ENCODE measurements around the gene COPB1.
"Not testable (repeated sequence)": the region's sequence is repeated elsewhere in the genome, so short reads cannot be mapped to it uniquely, and the experiment has no call there.

Gene COPB1, protein sequence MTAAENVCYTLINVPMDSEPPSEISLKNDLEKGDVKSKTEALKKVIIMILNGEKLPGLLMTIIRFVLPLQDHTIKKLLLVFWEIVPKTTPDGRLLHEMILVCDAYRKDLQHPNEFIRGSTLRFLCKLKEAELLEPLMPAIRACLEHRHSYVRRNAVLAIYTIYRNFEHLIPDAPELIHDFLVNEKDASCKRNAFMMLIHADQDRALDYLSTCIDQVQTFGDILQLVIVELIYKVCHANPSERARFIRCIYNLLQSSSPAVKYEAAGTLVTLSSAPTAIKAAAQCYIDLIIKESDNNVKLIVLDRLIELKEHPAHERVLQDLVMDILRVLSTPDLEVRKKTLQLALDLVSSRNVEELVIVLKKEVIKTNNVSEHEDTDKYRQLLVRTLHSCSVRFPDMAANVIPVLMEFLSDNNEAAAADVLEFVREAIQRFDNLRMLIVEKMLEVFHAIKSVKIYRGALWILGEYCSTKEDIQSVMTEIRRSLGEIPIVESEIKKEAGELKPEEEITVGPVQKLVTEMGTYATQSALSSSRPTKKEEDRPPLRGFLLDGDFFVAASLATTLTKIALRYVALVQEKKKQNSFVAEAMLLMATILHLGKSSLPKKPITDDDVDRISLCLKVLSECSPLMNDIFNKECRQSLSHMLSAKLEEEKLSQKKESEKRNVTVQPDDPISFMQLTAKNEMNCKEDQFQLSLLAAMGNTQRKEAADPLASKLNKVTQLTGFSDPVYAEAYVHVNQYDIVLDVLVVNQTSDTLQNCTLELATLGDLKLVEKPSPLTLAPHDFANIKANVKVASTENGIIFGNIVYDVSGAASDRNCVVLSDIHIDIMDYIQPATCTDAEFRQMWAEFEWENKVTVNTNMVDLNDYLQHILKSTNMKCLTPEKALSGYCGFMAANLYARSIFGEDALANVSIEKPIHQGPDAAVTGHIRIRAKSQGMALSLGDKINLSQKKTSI

DNA sequence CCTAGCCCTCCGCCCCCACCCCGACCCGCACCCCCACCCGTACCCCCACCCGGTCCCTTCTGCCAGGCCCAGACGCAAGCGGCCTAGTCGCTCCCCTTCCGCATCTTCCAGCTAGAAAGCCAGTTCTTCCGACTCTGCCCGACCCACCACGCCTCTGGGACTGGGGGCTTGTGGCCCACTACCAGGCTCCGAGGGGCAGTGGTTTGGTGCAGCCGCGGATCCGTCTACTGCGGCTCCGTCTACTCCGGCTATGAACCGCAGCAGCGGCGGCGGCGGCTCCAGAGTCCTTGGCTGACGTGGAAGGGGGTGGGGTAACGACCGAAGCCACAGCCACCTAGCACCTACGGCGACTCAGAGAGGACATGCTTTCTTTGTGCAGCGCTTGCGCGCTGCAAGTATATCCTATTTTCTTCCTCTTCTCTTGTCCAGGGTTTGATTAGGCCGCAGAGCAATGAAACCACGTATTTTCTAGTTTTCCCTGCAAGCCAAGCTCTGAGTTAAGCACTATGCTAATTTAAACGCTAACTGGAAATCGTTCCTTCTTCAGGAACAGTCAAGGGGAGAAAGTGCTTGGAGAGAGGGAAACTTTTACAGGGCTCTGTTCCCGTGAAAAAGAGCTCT lies at the start of gene COPB1:
COPB1 (minus strand) TSS at position 252 of the 621 bp plus-strand sequence. CDS start 883 bp downstream, outside the sequence.
- peak; percentile 76 for DNase-seq (ENCODE audit: low read depth in 2 of 2)

DNA sequence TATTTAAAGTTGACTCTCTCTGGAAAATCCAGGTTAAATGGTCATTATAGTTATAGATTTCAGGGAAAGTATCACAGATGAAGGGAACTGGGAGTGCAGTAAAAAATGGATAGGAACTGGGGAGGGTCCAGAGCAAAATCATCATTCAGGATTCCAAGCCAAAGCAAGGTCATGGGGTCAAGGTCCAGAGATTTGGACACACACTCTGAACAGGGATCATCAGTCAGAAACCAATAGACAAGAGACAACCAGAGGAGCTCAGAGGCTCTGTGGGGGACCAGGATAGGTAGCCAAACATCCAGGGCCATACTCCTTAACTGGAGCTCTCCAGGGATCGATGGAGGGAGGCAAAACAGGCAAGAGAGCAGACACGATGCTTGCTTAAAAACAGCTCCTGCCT lies 47.8 kb upstream of the COPB1 start:
- DNase-seq (ENCODE audit: low read depth in 2 of 2) = no peak

DNA sequence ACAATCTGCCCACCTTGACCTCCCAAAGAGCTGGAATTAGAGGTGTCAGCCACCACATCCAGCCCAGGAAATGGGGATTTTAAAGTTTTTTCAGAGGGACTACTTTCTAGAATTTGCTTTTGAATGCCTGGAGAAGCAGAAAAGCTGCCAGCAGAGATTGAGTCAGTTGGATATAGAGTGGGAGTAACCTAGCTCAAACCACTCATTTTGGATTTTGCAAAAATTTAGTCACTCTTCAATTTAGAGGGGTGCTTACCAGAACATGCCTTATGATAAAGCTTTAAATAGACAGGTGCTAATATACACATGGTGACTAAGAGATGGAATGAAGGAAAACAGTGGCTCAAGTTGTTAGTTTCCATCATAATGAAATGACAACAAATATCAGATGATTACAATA lies 47.1 kb upstream of the COPB1 start:
- DNase-seq (ENCODE audit: low read depth in 2 of 2) = no peak

DNA sequence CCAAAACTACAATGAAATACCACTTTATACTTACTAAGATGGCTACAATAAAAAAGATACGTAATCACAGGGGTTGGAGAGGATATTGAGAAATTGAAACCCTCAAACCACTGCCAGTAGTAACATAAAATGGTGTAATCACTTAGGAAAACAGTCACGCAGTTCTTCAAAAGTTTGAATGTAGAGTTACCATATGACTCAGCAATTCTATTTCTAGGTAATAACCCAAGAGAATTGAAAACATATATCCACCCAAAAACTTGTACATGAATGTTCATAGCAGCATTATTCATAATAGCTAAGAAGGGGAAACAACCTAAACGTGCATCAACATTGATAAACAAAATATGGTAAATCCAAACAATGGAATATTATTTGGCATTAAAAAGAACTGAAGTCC lies 45.0 kb upstream of the COPB1 start:
- DNase-seq (ENCODE audit: low read depth in 2 of 2) = no peak

DNA sequence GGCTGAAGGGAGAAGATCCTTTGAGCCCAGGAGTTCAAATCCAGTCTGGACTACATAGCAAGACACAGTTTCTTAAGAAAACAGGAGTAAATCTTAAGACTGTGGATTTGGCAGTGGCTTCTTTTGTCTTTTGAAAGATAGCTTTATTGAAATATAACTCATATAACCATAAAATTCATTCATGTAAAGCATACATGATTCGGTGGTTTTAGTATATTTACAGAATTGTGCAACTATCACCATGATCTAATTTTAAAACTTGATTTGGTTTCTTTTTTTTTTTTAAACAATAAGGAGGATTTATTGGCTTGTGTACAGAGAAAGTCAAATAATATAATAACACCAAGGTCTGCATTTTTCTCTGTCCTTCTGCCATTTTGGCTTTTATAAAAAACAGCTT lies 43.6 kb upstream of the COPB1 start:
- DNase-seq (ENCODE audit: low read depth in 2 of 2) = no peak

DNA sequence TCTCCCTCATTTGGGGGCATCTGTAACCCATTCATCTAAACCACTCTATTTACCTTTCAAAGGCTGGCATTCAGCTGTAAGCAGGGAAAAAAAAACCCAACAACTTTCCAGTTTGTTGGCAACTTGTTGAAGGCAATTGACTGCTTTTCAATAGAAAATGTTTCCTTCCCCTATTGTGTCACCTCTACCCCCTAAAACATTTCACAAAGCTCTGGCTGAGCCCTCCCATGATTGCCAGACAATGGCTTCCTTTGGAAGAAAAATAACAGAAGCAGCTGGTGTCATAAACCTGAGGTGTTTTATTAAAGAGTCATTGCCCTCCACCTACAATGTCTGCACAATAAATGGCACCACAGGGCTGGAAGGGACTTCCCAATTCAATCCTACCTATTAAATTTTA lies 42.7 kb upstream of the COPB1 start:
- no peak for DNase-seq (ENCODE audit: low read depth in 2 of 2)

DNA sequence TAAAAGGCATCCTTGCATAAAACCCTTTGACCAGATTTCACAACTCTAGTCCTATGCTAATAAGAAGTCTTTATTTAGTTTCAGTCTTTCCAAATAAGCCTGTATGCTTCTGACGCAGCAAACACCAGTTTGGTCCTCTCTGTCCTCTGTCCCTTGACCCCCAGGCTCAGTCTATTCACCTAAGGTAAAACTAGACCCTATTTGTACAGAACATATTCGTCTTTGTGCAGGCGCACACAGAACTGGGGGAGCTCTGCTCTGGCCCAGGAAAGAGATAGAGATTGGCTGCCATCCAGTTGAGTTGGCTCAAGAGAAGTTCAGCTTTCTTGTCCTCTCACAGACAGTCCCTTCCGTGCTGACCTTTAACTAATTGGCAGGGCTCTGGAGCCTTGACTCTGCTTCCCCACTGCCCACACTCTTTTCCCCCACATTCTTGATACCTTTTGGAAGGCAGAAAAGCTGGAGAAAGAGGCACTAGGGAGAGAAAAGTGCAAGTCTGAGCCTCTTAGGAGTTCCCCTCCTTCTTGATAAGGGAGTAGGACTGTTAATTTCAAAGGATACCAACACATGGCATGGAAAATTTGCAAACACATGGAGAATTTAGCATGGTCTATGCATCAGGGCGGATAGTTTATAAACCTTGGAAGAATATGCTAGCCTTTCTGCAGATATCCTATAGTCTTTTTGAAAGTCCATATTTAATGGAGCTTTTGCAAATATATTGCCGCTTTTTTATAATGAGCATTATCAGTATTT lies 41.8 kb upstream of the COPB1 start:
- DNase-seq (ENCODE audit: low read depth in 2 of 2) = no peak

DNA sequence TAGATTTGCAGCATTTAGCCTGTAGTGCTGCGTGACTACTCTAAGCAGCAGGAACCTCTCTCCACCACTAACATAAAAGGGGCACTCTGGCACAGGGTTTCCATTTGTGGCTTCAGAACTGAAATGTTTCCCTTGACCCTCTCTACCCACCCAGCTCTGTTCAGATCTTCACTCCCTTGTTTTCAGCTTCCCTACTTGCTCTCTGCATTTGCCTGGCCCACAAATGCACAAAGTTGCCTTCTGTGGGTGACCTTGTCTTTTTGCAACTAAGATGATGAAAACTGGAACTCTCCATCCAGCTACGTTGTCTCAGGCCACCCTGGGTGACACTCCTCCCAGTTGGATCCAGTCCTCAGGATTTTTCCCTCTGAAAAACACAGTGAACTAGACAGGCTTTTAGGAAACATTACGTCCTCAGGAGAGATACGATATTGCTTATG lies 40.4 kb upstream of the COPB1 start:
- DNase-seq (ENCODE audit: low read depth in 2 of 2) = no peak

DNA sequence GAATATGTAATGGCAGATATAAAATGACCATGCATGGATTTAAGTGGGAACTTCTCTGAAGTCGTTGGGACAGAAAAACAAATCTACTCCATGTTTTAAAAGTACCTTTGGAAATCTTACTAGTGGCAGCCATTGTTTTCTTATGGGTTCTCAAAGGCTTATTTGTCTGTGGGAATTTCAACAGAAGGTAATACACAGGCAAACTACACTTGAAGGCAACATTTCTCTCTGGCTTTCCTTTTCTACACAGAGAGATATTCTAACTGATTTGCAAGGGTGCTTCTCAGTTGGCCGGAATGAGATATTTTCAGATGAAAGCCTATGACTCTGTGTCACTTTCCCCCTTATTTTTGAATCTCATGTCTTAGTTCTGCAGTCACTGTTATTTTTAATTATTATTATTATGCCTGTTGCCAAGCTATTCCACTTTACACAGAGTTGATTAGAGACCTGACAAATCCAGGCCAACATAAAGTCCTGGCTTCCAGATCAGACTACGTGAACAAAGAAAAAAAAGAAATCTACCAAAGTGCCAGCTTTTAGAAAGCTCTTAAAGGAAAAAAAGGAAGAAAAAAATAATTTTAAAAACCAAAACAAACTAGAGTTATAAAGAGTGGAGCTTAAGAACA lies 39.4 kb upstream of the COPB1 start:
- DNase-seq (ENCODE audit: low read depth in 2 of 2) = no peak

DNA sequence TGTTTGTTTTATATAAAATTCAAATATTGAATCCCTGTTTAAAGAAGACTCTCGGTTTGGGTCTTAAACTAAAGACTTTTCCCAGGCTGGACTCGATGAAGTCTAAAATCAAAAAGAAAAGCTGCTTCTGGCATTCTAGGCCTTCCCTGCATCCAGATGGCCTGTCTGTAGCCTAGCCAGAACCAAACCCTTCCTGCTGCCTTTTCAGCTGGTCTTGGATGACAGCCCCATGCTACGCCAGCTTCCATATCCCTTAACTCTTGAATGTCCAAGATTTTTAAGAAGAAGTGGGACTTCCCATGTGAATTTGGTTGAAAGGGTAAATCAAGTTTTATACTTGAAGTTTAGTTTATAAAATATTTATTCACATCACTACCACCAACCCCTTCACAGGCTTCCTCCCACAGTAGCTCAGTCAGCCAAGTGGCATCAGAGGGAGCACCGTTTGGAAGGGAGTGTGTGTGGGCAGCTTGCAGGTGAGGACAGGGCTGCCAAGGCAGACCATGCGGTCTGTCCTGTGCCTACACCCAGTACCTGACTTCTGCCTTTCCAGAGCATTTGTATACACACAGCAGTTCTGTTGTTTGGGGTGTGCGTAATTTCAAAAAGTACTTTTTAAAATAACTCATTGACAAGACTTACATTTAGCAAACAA lies 38.8 kb upstream of the COPB1 start:
- DNase-seq (ENCODE audit: low read depth in 2 of 2) = no peak

DNA sequence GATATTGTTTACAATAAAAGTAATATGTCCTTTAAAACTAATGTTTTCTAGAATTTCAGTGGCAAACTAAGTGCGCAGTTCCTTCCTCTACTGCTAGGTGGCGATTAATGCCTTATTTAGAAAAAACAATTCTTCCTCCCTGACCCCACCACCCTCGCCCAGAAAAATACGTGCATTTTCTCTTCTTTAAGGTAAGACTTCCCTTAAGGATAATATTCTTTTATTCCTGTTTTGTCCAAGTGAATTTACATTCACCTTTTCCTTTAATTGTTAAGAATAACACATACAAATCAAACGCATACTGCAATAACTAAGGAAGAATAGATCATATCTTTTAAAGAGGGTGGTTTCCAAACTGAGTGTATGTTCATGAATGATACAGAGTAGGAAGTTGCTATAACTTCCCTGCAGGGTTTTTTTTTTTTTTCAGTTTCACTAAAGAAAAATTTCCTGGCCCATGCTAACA lies 37.6 kb upstream of the COPB1 start:
- DNase-seq (ENCODE audit: low read depth in 2 of 2) = no peak

DNA sequence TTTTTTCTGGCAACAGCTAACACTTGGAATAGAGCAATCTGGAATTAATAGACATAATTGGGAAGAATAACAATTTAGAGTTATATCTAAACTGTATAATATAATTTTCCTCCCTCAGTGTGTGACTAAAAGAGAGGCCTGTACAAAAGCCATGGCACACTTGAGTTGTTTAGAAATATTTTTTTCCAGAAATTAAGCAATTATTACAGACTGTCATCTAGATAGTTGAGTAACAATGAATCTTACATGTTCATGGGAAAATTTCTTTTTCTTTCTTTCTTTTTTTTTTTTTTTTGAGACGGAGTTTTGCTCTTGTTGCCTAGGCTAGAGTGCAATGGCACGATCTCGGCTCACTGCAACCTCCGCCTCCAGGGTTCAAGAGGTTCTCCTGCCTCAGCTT lies 35.6 kb upstream of the COPB1 start:
- DNase-seq (ENCODE audit: low read depth in 2 of 2) = not testable (repeated sequence)

DNA sequence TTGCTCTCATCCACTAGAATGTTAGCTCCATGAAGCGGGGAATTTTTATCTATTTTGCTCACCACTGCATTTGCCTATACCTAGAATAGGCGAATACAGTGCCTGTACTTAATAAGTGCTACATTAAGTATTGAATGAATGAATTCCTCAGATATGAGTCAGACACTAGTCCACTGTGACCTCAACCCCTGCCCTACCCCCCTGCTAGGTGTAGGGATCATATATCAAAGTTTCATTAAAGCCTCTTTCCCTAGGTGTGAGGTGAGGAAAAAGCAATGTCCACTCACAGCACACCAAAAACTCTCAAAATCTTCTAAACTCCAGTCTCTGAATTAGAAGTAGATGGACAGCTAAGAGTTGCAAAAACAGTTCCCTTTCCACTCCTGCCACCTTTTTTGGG lies 30.3 kb upstream of the COPB1 start:
- no peak for DNase-seq (ENCODE audit: low read depth in 2 of 2)

DNA sequence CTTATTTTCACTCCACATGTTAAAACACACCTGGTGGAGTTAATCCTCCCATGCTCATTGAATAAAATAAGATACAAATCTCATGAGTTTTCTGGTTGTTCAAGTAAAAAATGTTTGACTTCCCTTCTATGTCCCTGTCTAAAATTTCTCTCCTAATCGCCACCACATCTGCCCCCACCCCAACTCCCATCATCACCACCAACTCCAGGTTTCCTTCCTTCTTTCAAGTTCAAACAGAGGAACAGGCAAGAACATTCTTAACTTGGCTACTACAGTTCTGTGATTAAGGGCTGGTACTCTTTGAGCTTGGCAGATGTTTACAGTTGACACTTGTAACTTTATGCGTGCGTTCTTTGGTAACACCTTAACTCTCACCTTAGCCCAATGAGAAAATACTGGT lies 29.7 kb upstream of the COPB1 start:
- DNase-seq (ENCODE audit: low read depth in 2 of 2) = no peak

DNA sequence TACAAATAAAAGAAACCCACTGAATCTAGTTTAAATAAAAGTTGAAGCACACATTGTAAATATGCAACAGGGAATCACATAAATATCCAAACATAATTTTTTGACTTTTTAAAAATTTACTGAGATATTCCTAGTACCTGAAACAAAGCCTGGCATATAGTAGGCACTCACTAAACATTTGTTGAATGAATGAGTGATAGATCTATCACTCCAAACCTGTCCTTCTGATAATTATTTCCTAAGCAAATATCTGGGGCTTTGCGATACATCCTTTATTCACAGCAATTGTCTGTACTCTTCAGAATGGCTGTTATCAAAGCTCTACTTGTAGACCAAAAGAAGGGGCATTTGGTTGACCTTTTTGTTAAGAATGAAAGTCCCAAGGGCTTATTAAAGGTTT lies 23.2 kb upstream of the COPB1 start:
- DNase-seq (ENCODE audit: low read depth in 2 of 2) = no peak

DNA sequence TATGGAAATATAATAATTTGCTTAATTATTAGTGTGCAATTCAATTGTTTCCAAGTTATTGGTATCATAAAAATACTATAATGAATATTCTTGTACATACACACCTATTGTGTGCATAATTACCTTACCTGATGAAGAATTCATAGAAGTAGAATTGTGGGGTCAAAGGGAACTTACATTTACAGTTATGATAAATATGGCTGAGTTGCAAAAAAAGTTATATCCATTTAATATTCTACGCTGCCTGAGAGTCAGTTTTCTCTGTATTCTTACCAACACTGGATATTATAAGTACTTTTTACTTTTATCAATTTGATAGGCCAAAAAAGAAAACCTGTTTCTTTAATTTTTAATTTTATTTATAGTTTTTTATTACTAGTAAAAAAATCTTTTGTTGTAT lies 22.6 kb upstream of the COPB1 start:
- no peak for DNase-seq (ENCODE audit: low read depth in 2 of 2)

DNA sequence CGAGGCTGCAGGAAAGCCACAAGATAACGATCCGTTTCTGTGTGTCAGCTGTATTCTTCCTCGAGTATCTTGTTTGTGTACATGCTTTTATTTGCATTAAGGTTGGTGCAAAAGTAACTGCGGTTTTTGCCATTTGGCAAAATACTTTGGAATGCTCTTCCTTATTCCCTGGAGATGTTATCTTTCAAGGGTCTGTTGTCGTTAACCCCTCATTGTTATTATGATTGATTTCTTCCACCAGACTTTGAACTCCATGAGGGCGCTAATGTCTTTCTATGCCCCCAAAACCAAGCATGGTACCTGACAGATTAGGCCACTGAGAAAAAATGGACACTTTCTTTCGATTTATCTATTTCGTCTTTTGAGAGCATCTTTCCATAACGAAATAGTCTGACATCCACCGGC lies 21.1 kb upstream of the COPB1 start:
- no peak for DNase-seq (ENCODE audit: low read depth in 2 of 2)

DNA sequence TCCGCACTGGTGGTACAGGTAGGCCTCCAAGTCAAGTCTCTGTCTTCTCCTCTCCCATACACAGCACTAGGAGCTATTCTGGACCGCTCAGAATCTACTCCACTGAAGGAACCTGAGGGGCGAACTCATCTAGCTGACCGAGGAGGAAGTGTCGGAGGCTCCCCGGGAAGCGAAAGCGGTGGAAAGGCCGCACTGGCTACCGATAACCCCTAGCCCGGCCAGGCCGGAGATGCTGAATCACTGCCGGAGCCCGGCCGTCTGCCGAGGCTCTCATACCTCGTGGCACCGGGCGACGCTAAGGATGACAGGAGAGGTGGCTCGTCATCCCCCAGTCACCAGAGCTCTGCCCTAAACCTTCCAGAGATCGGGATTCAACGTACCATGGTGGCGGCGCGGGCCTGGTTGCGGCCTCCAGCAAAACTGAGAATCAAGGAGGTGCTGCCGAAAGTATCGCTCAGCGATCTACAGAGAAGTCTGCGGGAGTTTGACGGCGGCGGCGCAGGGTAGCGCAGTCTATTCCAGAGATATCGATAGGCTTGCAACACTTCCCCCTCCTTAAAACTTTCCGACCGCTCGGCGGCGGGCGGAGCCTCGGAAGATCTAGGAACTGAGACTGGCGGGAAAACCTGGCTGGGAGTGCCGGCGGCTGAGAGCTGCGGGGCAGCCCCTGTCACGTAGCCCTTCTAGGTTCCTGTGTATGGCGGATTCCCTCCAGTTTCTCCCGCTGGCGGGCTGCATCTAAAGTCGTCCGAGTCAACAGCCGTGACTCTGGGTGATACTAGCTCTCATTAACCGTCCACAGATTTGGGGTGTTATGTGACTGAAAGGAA lies 20.5 kb upstream of the COPB1 start, which contains the start of gene PSMA1:
PSMA1 (minus strand) TSS at position 470 of the 830 bp plus-strand sequence; CDS start at position 383, 87 bp downstream.
- DNase-seq (ENCODE audit: low read depth in 2 of 2) = peak; percentile 60 to 81

DNA sequence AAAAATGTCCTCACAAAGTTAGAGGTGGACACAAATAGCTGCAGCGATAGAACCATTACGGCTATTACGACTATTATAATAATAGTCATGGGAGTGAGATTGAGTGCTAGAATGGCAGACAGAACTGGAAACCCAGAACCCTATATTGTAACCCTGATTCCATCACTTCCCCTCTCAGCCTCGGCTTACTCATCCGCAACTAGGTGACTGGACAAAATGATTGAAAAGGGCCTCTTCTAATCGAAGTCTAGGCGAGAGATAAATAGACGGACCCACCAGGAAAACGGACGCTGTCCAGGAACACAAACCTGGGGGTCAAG lies 19.9 kb upstream of the COPB1 start:
- DNase-seq (ENCODE audit: low read depth in 2 of 2) = peak in 1 of 2 donors; percentile 14

DNA sequence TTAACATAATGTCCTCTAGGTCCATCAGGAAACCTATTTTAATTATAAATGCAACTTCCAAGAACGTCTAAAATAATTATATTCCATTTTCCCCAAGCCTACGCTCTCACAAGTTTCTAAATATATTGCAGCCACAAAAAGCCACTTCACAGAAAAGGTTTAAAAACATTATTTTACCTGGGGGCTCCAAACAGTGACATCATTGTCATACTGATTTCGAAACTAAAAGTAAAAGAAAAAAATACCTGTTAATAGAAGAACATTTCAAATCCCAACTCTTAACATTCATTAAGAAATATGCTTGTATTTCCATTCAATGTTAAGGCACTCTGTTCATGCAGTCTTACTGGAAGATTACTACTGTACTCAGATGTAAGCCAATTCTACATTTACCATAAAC lies 19.2 kb upstream of the COPB1 start:
- DNase-seq (ENCODE audit: low read depth in 2 of 2) = no peak
